ENCODE measurements around the gene APRT.

The APRT gene

DNA sequence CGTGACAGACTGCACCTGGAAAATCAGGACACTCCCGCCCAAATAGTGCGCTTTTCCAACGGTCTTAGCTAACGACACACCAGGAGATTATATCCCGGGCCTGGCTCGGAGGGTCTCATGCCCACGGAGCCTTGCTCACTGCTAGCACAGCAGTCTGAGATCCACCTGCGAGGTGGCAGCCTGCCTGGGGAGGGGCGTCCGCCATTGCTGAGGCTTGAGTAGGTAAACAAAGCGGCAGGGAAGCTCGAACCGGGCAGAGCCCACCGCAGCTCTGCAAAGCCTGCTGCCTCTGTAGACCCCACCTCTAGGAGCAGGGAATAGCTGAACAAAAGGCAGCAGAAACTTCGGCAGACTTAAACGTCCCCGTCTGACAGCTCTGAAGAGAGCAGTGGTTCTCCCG lies 39.9 kb upstream of the APRT start:
- no peak overlapping the region for H3K27ac ChIP-seq (ENCODE audit: low read length)
- peaks cover 16% of the 10 kb centered on the region for H3K4me1 ChIP-seq (ENCODE audit: low read length)
- H4K20me1 ChIP-seq (ENCODE audit: insufficient read depth, low read length) = peaks cover 9% of the 10 kb centered on the region; the same call in 1 of the 2 replicates
- H3K4me2 ChIP-seq (ENCODE audit: low read length) = no peak overlapping the region
- no peak overlapping the region for H3K9ac ChIP-seq (ENCODE audit: low read length)
- H3K4me3 ChIP-seq (ENCODE audit: low read length) = no peak overlapping the region
- H3K9me3 ChIP-seq (ENCODE audit: insufficient read depth, low read length) = no peaks in the 10 kb centered on the region
- peaks cover 11% of the 10 kb centered on the region for H3K36me3 ChIP-seq (replicated peaks; ENCODE audit: low read depth, low read length)
- peaks cover 6% of the 10 kb centered on the region; the same call in 1 of the 2 replicates for H3K79me2 ChIP-seq (ENCODE audit: low read length)
- no peak for TF ChIP-seq EZH2phosphoT487 (IDR thresholded peaks at IDR 0.05; ENCODE audit: low read depth)
- TF ChIP-seq, protein P1, sequence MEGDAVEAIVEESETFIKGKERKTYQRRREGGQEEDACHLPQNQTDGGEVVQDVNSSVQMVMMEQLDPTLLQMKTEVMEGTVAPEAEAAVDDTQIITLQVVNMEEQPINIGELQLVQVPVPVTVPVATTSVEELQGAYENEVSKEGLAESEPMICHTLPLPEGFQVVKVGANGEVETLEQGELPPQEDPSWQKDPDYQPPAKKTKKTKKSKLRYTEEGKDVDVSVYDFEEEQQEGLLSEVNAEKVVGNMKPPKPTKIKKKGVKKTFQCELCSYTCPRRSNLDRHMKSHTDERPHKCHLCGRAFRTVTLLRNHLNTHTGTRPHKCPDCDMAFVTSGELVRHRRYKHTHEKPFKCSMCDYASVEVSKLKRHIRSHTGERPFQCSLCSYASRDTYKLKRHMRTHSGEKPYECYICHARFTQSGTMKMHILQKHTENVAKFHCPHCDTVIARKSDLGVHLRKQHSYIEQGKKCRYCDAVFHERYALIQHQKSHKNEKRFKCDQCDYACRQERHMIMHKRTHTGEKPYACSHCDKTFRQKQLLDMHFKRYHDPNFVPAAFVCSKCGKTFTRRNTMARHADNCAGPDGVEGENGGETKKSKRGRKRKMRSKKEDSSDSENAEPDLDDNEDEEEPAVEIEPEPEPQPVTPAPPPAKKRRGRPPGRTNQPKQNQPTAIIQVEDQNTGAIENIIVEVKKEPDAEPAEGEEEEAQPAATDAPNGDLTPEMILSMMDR (IDR thresholded peaks at IDR 0.05; ENCODE audit: low read depth, low read length) = no peak
- no peaks in the 10 kb centered on the region for H3K27me3 ChIP-seq (ENCODE audit: low read depth, low read length)
- H2AFZ ChIP-seq (ENCODE audit: low read depth, low read length) = no peak overlapping the region

DNA sequence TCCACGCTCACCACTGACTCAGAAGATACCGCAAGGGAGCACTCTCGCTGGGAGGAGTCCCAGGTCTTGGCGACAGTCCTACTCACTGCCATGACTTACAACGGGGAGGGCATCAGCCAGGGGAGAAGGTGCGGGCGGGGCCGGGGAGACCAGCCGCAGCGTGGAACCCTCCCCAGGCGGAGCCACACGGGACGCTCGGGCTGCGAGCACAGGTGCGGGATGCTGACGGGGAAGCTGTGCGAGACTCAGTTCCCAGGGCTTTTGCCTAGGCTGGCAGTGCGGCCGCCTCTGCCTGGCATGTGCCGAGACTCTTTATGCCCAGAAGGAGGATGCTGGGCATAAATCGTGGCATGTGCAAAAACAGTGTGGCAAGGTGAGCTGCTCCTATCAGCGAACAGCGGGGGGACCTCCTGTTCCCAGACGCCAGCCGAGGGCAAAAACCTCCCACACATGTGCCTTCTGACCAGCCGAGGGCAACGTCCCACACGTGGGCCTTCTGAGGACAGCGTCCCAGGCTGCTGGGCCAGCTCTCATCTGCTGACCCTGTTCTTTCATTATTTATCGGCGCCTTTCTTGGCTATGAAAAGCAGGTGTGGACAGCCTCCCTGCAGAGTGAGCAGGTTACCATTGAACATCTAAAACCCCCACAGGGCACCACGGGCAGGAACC lies 38.9 kb upstream of the APRT start:
- Histone ChIP-seq H3K4me3 (ENCODE audit: low read length) (no peak overlapping the region), H3K36me3 (replicated peaks; ENCODE audit: low read depth, low read length) (peaks cover 11% of the 10 kb centered on the region), H3K27ac (ENCODE audit: low read length) (no peak overlapping the region), H3K9me3 (ENCODE audit: insufficient read depth, low read length) (no peaks in the 10 kb centered on the region), H3K79me2 (ENCODE audit: low read length) (peaks cover 1% of the 10 kb centered on the region; the same call in 1 of the 2 replicates), H3K4me1 (ENCODE audit: low read length) (peaks cover 12% of the 10 kb centered on the region), H3K4me2 (ENCODE audit: low read length) (no peak overlapping the region), H3K9ac (ENCODE audit: low read length) (no peak overlapping the region), H3K27me3 (ENCODE audit: low read depth, low read length) (no peaks in the 10 kb centered on the region), H2AFZ (ENCODE audit: low read depth, low read length) (no peak overlapping the region), H4K20me1 (ENCODE audit: insufficient read depth, low read length) (peaks cover 5% of the 10 kb centered on the region; the same call in 1 of the 2 replicates)
- TF ChIP-seq, protein P1 (IDR thresholded peaks at IDR 0.05; ENCODE audit: low read depth, low read length) = no peak
- no peak for TF ChIP-seq EZH2phosphoT487 (IDR thresholded peaks at IDR 0.05; ENCODE audit: low read depth)

DNA sequence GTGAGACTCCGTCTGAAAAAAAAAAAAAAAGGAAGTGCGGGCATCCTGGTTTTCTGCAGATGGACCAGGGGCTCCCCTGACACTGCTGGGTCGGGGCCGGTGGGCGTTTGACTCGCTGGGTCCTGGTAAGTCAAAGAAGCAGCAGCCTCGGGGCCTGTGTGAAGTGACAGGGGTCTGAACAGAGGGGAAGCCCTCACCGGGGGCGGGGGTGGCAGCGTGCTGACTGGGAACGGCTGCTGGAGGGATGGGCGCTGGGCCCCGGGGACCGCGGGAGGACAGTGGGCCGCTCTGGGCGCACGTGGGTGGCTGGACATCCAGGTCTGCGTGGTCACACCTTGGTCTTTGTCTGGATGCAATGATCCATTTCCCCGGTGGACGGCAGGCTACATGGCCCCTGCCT lies 36.8 kb upstream of the APRT start:
- H3K27ac ChIP-seq (ENCODE audit: low read length) = no peak overlapping the region
- no peak overlapping the region for H3K4me2 ChIP-seq (ENCODE audit: low read length)
- H3K4me3 ChIP-seq (ENCODE audit: low read length) = no peak overlapping the region
- no peak overlapping the region for H2AFZ ChIP-seq (ENCODE audit: low read depth, low read length)
- H3K4me1 ChIP-seq (ENCODE audit: low read length) = no peaks in the 10 kb centered on the region
- no peak overlapping the region for H3K9ac ChIP-seq (ENCODE audit: low read length)
- H3K36me3 ChIP-seq (replicated peaks; ENCODE audit: low read depth, low read length) = peaks cover 8% of the 10 kb centered on the region
- no peaks in the 10 kb centered on the region for H3K9me3 ChIP-seq (ENCODE audit: insufficient read depth, low read length)
- H3K27me3 ChIP-seq (ENCODE audit: low read depth, low read length) = no peaks in the 10 kb centered on the region
- peaks cover 3% of the 10 kb centered on the region for H4K20me1 ChIP-seq (ENCODE audit: insufficient read depth, low read length)
- H3K79me2 ChIP-seq (ENCODE audit: low read length) = no peaks in the 10 kb centered on the region
- TF ChIP-seq, protein P1 (IDR thresholded peaks at IDR 0.05; ENCODE audit: low read depth, low read length) = no peak
- no peak for TF ChIP-seq EZH2phosphoT487 (IDR thresholded peaks at IDR 0.05; ENCODE audit: low read depth)

DNA sequence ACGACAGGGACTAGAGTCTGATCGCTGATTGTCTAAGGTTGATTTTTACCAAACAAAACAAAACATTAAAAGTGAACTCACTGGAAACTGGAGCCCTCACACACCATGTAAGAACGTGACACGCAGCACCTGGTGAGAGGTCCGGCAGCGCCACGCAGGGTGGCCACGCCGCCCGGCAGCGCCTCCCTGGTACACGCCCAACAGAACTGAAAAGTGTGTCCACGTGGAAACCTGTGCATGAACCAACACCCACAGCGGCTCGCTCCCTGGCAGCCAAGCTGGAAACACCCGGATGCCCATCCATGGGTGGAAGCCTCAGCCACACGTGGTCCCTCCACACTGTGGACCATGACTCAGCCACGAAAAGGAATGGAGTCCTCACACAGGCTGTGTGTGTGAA lies 35.9 kb upstream of the APRT start:
- no peaks in the 10 kb centered on the region for H3K9me3 ChIP-seq (ENCODE audit: insufficient read depth, low read length)
- H3K4me3 ChIP-seq (ENCODE audit: low read length) = no peak overlapping the region
- H3K9ac ChIP-seq (ENCODE audit: low read length) = no peak overlapping the region
- peaks cover 3% of the 10 kb centered on the region for H4K20me1 ChIP-seq (ENCODE audit: insufficient read depth, low read length)
- H3K4me2 ChIP-seq (ENCODE audit: low read length) = no peak overlapping the region
- no peaks in the 10 kb centered on the region for H3K79me2 ChIP-seq (ENCODE audit: low read length)
- no peak overlapping the region for H3K27ac ChIP-seq (ENCODE audit: low read length)
- no peaks in the 10 kb centered on the region for H3K27me3 ChIP-seq (ENCODE audit: low read depth, low read length)
- H3K36me3 ChIP-seq (replicated peaks; ENCODE audit: low read depth, low read length) = peaks cover 8% of the 10 kb centered on the region
- no peak for TF ChIP-seq EZH2phosphoT487 (IDR thresholded peaks at IDR 0.05; ENCODE audit: low read depth)
- TF ChIP-seq, protein P1 (IDR thresholded peaks at IDR 0.05; ENCODE audit: low read depth, low read length) = no peak
- no peak overlapping the region for H2AFZ ChIP-seq (ENCODE audit: low read depth, low read length)
- H3K4me1 ChIP-seq (ENCODE audit: low read length) = no peaks in the 10 kb centered on the region

Measured in OCI-LY3 (cell line).